ENCODE data around the gene EYA4.

The EYA4 gene

DNA sequence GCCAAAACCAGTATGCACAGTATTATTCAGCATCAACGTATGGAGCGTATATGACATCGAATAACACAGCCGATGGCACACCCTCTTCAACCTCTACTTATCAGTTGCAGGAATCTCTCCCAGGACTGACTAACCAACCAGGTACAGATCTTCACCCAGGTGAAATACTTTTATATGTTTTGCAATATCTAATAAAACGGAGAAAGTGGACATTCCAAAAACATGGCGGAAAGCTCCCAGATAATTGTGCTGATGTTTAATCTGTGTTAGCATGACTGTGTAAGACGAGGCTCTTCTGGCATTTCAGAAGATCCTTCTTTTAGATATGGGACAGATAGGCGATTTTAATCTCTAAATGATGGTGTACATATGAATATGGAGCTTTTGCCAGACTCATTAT lies 227.4 kb downstream of the EYA4 start:
- FAIRE-seq (no peak), DNase-seq (ENCODE audit: insufficient read length, low spot score) (no peak)
- TF ChIP-seq POLR2A (IDR thresholded peaks at IDR 0.05; ENCODE audit: low read depth, low read length): no peak

DNA sequence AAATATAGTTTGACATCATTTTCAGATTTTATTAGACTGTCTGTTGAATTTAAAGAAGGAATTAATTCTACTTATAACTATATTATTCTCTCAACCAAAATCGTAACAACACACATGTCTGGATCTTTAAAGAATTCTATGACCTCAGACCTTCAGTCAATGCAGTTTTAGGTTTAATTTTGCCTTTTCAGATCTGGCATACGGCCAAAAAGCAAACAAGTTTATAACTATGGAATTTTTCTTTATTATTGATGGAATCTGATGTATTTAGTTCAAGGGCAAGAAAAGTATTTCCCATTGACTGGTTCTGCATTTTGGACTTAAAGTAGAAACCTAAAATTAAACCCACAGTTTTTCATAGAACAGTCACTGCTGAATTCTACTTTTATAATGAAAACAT lies 233.4 kb downstream of the EYA4 start:
- FAIRE-seq (no peak), DNase-seq (ENCODE audit: insufficient read length, low spot score) (no peak)
- no peak for TF ChIP-seq POLR2A (IDR thresholded peaks at IDR 0.05; ENCODE audit: low read depth, low read length)

DNA sequence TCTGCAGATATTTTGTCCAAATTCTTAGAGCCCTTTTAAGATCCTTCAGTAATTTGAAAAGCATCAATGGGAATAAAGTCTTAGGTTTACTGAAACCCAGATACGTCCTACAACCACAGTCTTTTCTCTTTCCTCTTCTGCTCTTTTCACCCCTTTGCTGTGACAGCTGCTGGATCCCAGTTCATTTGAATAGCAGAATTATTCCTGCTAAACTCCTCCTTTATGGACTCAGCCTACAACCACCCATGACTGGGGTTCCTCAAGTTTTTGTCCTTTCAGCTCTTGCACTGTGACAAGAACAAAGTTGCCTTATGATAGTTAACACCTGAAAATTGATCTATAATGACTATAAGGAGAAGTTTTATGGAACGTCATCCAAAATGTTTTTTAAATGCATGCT lies 237.5 kb downstream of the EYA4 start:
- no peak for FAIRE-seq
- no peak for DNase-seq (ENCODE audit: insufficient read length, low spot score)
- no peak for TF ChIP-seq POLR2A (IDR thresholded peaks at IDR 0.05; ENCODE audit: low read depth, low read length)

DNA sequence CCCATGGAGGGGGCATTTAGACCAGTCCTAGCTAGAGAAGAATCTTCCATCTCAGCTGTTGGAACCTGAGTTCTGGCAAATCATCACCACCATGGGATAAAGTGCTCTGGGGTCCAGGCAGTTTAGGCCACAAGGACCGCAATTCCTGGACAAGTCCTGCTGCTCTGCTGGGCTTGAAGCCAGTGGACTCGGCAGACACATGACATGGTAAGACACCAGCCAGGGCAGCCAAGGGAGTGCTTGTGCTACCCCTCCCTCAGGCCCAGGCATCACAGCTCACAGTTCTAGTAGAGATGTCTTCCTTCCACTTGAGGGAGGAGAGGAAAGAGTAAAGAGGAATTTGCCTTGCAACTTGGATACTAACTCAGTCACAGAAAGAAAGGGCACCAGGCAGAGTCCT lies 246.0 kb downstream of the EYA4 start:
- TF ChIP-seq POLR2A (IDR thresholded peaks at IDR 0.05; ENCODE audit: low read depth, low read length): no peak
- FAIRE-seq: no peak
- no peak for DNase-seq (ENCODE audit: insufficient read length, low spot score)

DNA sequence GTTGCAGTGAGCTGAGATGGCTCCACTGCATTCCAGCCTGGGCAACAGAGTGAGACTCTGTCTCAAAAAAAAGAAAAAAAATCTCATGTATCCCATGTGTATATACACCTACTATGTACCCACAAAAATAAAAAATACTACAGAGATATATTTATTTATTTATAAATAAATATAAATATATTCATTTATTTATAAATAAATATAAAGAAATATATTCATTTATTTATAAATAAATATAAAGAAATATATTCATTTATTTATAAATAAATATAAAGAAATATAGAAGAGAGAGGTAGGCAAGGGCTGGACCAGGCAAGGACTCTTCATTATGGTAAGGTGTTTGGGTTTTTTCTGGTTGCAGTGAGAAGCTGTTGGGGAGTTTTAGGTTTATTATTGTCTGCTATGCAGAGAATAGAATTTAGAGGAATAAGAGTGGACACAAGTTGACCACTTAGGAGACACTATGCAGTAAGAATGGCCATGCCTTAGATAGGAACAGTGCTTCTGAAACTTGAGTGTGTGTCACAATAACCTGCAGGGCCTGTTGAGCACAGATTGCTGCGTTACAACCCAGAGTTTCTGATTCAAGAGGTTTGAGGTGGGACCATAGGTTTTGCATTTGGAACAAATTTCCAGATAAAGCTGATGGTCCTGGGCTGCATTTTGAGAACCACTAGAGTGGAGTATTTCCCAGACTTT lies 254.2 kb downstream of the EYA4 start:
- no peak for DNase-seq (ENCODE audit: insufficient read length, low spot score)
- FAIRE-seq: no peak
- TF ChIP-seq POLR2A (IDR thresholded peaks at IDR 0.05; ENCODE audit: low read depth, low read length): no peak

DNA sequence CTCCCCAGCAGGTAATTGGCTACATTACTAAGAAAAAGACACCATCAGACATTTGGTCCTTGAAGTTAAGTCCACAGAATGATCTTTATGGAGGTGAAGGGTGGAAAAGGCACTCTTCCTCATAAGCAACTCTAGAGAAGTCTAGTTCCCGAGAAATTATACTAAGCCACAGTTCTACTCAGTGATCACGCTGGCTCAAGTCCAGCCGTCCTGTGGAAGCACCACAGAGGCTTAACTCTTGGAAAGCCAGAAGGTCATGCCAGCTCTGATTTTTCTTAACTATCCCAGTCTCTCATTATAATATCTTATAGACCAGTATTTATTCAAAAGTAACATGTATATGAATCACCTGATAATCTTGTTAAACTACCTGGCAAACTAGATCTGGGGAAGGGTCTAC lies 258.5 kb downstream of the EYA4 start:
- TF ChIP-seq POLR2A (IDR thresholded peaks at IDR 0.05; ENCODE audit: low read depth, low read length): no peak
- no peak for DNase-seq (ENCODE audit: insufficient read length, low spot score)
- FAIRE-seq: no peak

DNA sequence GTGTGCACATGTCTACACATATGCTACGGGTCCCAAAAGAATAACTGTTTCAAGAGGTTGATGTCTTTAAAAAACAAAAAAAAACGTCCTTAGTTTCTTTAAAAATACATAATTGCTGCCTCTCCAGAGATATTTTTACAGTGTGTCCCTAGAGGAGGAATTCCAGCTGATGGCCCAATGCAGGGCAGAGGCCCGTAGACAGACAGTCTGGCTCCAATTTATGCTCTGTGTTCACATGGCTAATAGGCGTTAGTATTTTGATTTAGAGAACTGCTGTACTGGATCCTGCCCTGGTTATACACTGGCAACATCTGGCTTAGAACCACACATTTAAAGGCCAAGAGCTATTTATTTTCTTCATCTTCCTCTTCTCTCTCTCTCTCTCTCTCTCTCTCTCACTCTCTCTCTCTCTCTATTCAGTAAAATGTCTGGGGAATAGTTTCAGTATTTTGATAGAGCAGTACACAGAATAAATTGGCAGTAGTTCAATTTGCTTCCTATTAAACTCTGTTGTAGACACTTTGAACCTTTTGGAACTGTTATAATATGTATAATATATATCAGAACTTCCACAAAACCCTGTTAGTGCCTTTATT lies 260.6 kb downstream of the EYA4 start:
- FAIRE-seq (no peak), DNase-seq (ENCODE audit: insufficient read length, low spot score) (no peak)
- TF ChIP-seq POLR2A (IDR thresholded peaks at IDR 0.05; ENCODE audit: low read depth, low read length): no peak

DNA sequence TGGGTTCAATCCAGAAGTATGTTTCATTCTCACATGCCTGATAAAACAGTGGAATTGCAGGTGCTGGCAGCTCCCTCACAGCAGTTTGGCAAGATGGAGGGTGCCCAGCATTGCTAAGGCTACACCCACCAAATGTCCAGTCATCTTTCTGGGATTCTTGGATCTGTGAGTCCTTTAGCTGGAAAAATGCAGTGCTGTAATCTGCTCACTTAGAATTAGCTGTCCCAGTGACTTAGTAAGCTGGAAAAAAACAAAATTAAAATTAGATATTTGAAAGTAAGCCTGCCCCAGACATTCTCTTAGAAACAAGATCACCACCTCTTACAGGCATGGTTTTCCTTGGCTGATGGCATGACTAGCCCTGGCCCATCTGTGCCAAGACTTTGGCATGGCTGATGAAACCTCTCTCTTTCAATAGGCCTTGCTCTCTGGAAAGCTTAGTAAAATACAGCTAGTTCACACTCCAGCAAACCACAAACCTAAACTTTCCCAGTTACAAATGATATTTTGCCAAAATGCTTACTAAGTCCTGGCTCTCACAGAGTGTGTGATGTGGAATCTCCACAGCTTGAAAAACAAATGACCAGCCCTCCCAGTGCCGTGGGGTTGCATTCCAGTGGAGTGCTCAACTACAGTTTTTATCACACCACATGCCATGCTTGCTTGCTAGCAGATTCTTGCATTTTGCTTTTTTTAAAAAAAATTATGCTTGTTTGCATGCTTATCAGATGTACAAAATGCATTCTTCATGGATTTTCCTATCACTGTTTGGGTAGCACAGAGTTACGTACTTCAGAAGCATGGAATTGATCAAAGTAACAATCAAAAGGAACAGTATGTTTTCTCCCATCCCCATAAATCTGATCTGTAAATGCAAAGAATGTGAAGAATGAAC lies 261.5 kb downstream of the EYA4 start:
- no peak for FAIRE-seq
- DNase-seq (ENCODE audit: insufficient read length, low spot score): no peak
- no peak for TF ChIP-seq POLR2A (IDR thresholded peaks at IDR 0.05; ENCODE audit: low read depth, low read length)

DNA sequence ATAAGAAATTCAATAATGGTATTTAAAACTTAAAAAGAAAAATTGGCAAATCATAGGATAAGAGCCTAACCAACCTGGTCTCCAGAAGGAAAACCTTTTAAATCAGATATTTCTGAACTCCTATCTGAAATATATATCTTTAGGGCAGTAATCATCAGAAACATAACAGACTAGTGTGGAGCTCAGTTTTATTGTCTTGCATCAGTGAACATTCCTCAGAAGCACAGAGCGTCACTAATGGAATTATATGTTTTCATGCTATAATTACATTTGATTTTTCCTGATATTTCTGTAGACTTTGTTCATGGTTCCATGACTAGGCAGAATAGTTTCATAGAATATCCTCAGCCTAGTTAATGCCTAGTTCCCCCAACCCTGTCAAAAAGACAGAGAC lies 262.2 kb downstream of the EYA4 start:
- FAIRE-seq: no peak

DNA sequence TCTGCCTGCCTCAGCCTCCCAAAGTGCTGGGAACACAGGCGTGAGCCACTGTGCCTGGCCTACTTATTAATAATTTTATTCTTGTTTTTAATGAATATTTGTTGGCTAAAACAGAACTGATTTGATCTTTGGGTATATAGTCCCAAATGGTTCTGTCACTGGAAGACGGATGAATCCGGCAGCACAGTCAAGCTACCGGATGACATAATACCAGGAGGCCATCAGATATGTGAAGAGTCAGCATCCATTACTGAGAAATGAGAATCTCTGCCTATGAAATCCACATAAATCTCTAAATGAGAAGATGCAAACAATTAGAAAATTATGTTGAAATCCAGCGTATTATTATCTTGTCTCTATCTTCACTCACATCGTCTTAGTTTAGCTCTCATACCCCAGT lies 263.0 kb downstream of the EYA4 start:
- DNase-seq (ENCODE audit: insufficient read length, low spot score): no peak
- no peak for FAIRE-seq
- TF ChIP-seq POLR2A (IDR thresholded peaks at IDR 0.05; ENCODE audit: low read depth, low read length): no peak

More for the DNA sequence above, 262.2 kb downstream of the EYA4 start:
- no peak for DNase-seq (ENCODE audit: insufficient read length, low spot score)
- TF ChIP-seq POLR2A (IDR thresholded peaks at IDR 0.05; ENCODE audit: low read depth, low read length): no peak

DNA sequence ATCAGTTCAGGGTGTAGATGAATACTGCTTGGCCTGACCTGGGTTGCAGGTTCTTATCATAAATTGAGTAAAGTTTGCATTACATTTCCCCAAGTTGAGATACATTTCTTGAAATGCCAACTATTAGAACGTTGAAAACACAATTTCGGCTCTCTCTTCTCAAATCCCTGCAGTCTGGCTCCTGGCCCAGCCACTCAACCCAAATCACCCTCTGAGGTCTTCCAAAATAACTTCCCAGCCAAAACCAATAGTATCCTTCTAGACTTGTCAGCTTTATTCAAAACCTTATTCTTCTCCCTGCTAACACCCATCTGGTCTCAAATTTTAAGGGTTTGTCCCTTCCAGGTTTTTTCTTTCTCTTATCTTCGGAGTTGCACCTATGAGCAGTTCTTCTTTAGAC lies 263.6 kb downstream of the EYA4 start:
- TF ChIP-seq POLR2A (IDR thresholded peaks at IDR 0.05; ENCODE audit: low read depth, low read length): no peak
- FAIRE-seq (no peak), DNase-seq (ENCODE audit: insufficient read length, low spot score) (no peak)

DNA sequence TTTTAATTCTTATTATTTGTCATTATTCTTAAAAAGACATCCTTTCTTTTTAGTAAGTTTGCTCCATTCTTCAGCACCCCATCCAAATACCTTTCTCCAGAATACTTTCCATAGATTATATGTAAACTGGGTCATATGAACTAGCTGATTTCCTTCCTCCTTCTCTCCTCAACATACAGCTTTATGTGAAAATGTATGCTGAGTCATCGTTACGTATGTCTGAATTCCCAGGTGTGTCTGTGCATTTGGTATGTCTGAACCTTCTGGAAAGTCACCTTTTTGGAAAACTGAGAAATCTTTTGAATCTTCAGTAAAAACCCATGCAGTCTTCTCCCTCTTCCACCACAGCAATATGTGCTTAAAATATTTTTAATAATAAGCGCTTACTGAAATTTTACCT lies 264.5 kb downstream of the EYA4 start:
- no peak for DNase-seq (ENCODE audit: insufficient read length, low spot score)
- FAIRE-seq: no peak
- no peak for TF ChIP-seq POLR2A (IDR thresholded peaks at IDR 0.05; ENCODE audit: low read depth, low read length)

DNA sequence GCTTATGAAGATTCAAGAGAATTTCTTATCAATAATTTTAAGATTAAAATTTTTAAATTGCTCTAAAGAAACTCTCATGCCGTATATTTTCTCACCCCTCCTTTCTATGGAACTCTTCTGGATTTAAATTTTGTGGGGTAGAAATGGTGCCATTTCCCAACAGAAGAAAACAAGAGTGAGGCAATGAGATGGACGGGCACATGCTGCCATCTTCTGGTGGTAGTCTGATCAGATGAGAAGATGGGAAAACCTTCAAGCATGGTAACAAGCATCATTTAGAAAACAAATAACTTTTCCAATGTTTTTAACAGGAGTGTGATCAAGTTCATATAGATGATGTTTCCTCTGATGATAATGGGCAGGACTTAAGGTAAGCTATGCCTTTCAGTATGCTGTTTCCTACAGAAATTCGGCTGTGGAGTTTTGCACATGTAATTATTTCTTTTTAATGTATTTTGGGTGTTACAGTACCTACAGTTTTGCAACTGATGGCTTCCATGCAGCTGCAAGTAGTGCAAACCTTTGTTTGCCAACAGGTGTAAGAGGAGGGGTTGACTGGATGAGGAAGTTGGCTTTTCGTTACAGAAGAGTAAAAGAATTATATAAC lies 271.4 kb downstream of the EYA4 start:
- peak; percentile 20 for FAIRE-seq
- TF ChIP-seq POLR2A (IDR thresholded peaks at IDR 0.05; ENCODE audit: low read depth, low read length): no peak
- DNase-seq (ENCODE audit: insufficient read length, low spot score): peak; percentile 5

DNA sequence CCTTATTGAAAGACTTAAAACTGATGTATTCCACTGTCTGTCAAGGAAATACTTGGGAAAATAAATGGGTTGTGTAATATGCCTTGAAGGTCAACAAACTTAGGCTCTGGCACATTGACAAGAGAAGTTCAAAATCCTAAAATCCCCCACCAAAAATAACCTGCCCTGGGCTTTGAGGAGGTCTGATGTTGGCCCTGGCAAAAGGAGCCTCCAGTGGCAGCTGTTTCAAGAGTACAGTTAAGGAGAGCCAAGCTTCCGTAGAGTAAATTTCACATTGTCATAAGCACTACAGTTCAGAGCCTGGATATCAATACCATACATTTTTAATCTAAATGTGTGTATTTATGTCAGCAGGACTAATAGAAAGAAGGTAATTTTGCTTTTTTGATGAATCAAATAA lies 282.7 kb downstream of the EYA4 start:
- FAIRE-seq: no peak
- DNase-seq (ENCODE audit: insufficient read length, low spot score): no peak
- no peak for TF ChIP-seq POLR2A (IDR thresholded peaks at IDR 0.05; ENCODE audit: low read depth, low read length)
